WTC11 (cell line): ENCODE results near the gene RREB1. TPM values are rescaled to one million over a fixed set of nuclear protein-coding genes. Genes with fewer than 3 reads are reported as not detected.

ENCODE experiments used
- ATAC-seq: fragments of 200-7000 bp; cut with Tn5 transposase; 2 replicates; pipeline ENCODE4 v1.10.0; 2021; ENCODE audit warnings: mild to moderate bottlenecking, moderate library complexity
- CTCF ChIA-PET: fragments of 300-600 bp; sonication (Branson Sonifier 250); formaldehyde crosslinking; loops from one replicate; lab custom pipeline; 2021; ENCODE audit warnings: antibody characterized with exemption; lab: Charles Lee
- POLR2A ChIA-PET: fragments of 350-600 bp; sonication (Branson Sonifier 250); formaldehyde crosslinking; loops from one replicate; lab custom pipeline; 2021; ENCODE audit warnings: antibody characterized with exemption; lab: Charles Lee
- DNase-seq: peaks from one replicate; pipeline ENCODE4 v3.0.0; 2021; ENCODE audit warnings: low spot score
- H3K27ac Mint-ChIP-seq: 2 replicates; pipeline ENCODE4 v1.8.0; 2021; ENCODE audit warnings: mixed read lengths
- H3K27me3 Mint-ChIP-seq: 2 replicates; pipeline ENCODE4 v1.8.0; 2021; ENCODE audit warnings: low read depth, mild to moderate bottlenecking, moderate library complexity, mixed read lengths
- H3K36me3 Mint-ChIP-seq: 2 replicates; pipeline ENCODE4 v1.8.0; 2021; ENCODE audit warnings: mixed read lengths
- H3K4me1 Mint-ChIP-seq: 2 replicates; pipeline ENCODE4 v1.8.0; 2022; ENCODE audit warnings: mixed read lengths
- H3K4me3 Mint-ChIP-seq: 2 replicates; pipeline ENCODE4 v1.8.0; 2021; ENCODE audit warnings: mild to moderate bottlenecking, moderate library complexity, mixed read lengths
- H3K9me3 Mint-ChIP-seq: 2 replicates; pipeline ENCODE4 v1.8.0; 2021; ENCODE audit warnings: mixed read lengths
- ELF4 ChIP-seq: sonication (generic); formaldehyde crosslinking; IDR thresholded peaks from 2 replicates; pipeline ENCODE4 v1.8.1; 2022; ENCODE audit warnings: low read depth, mild to moderate bottlenecking, moderate library complexity, missing genetic modification reagents
- ETV6 ChIP-seq: sonication (generic); formaldehyde crosslinking; IDR thresholded peaks from 2 replicates; pipeline ENCODE4 v1.8.1; 2022; ENCODE audit warnings: mild to moderate bottlenecking, missing genetic modification reagents
- MYBL2 ChIP-seq: sonication (generic); formaldehyde crosslinking; IDR thresholded peaks from 2 replicates; pipeline ENCODE4 v1.8.1; 2023; ENCODE audit warnings: mild to moderate bottlenecking, moderate library complexity, missing genetic modification reagents
- NR2C2 ChIP-seq: sonication (generic); formaldehyde crosslinking; IDR thresholded peaks from 2 replicates; pipeline ENCODE4 v1.8.0; 2022; ENCODE audit warnings: mild to moderate bottlenecking, missing genetic modification reagents
- PRRX2 ChIP-seq: fragments of 250-450 bp; sonication (Bioruptor Pico); IDR thresholded peaks from 2 replicates; pipeline ENCODE4 v1.8.0; 2021; ENCODE audit warnings: mild to moderate bottlenecking
- TCF7 ChIP-seq: sonication (generic); formaldehyde crosslinking; IDR thresholded peaks from 2 replicates; pipeline ENCODE4 v1.8.0; 2022; ENCODE audit warnings: mild to moderate bottlenecking, low read depth, missing genetic modification reagents, moderate library complexity
- TEAD4 ChIP-seq: sonication (generic); formaldehyde crosslinking; IDR thresholded peaks from 2 replicates; pipeline ENCODE4 v1.8.0; 2022; ENCODE audit warnings: mild to moderate bottlenecking, missing genetic modification reagents
- ZNF219 ChIP-seq: sonication (generic); formaldehyde crosslinking; IDR thresholded peaks from 2 replicates; pipeline ENCODE4 v1.8.0; 2023; ENCODE audit warnings: missing genetic modification reagents, mild to moderate bottlenecking, borderline replicate concordance
- ZNF423 ChIP-seq: fragments of 250-450 bp; sonication (Bioruptor Pico); IDR thresholded peaks from 2 replicates; pipeline ENCODE4 v2.1.2; 2022; ENCODE audit warnings: mild to moderate bottlenecking, moderate library complexity
- total RNA-seq: library from RNA; stranded (reverse); gene quantifications from 3 replicates; pipeline ENCODE4 v1.2.3, GENCODE V29; 2021
- TF ChIP-seq, protein P1 (sequence below): sonication (generic); formaldehyde crosslinking; IDR thresholded peaks from 2 replicates; pipeline ENCODE4 v1.8.1; 2022; ENCODE audit warnings: low read depth, missing genetic modification reagents, borderline replicate concordance
- TF ChIP-seq, protein P2 (sequence below): sonication (generic); formaldehyde crosslinking; IDR thresholded peaks from 2 replicates; pipeline ENCODE4 v1.8.1; 2022; ENCODE audit warnings: low read depth, mild to moderate bottlenecking, moderate library complexity, missing genetic modification reagents, borderline replicate concordance
- TF ChIP-seq, protein P3 (sequence below): sonication (generic); formaldehyde crosslinking; IDR thresholded peaks from 2 replicates; pipeline ENCODE4 v1.8.0; 2023; ENCODE audit warnings: mild to moderate bottlenecking, missing genetic modification reagents
- TF ChIP-seq, protein P4 (sequence below): sonication (generic); formaldehyde crosslinking; IDR thresholded peaks from 2 replicates; pipeline ENCODE4 v1.8.1; 2023; ENCODE audit warnings: mild to moderate bottlenecking, moderate library complexity, missing genetic modification reagents
- TF ChIP-seq, protein P5 (sequence below): sonication (generic); formaldehyde crosslinking; IDR thresholded peaks from 2 replicates; pipeline ENCODE4 v1.8.1; 2022; ENCODE audit warnings: mild to moderate bottlenecking, missing genetic modification reagents, moderate library complexity, borderline replicate concordance
- TF ChIP-seq, protein P6 (sequence below): sonication (generic); formaldehyde crosslinking; IDR thresholded peaks from 2 replicates; pipeline ENCODE4 v1.8.1; 2023; ENCODE audit warnings: mild to moderate bottlenecking, missing genetic modification reagents

The RREB1 gene
- total RNA-seq, 1 experiment from 2014 or later = 38.5 TPM

DNA sequence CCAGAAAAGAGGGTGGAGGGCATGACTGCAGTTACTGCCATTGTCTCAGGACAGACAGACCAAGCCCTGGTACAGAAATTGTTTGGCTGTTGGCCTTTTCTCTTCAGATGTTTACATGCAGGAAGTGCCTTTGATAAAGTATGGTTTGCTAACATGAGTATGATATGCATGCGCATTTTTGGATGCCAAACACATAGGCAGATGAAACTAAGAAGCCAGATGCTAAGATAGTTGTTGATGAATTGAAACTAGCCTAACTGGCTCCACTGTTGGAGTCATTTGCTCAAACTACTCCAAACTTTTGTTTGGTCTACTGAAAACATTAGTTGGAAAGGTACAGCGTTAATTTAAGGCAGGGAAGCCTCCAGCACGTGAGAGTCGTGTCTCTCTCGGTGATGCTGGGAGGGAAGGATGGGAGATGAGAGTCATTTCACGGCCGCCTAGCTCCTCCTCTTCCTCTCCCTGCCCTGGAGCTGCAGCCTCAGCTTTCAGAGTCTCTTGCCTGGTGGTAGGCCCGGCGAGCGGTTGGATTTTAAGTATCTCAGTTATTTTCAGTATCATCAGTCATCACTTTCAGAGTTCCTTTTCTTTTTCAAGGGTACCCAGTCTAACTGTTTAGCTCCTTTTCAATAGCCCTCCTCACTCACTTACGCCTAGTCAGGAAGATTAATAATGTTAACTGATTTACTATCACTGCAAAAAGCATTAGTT, 29.7 kb downstream of the RREB1 start:
- Mint-ChIP-seq H3K27me3 (no peaks in the 10 kb centered on the region), H3K4me3 (peak overlapping the region; percentile 43), H3K4me1 (peaks cover 61% of the 10 kb centered on the region), H3K9me3 (no peaks in the 10 kb centered on the region), H3K36me3 (no peaks in the 10 kb centered on the region), H3K27ac (peak overlapping the region; percentile 97)
- ChIA-PET POLR2A (interaction anchor here (0.6 to 1.4 kb wide), 3 partner anchors 18 to 82 kb away, joined by 3 to 4 read pairs (median 4); no protein-coding TSS in a partner anchor), CTCF (interaction anchor here (0.7 to 1.7 kb wide), 2 partner anchors 18 to 102 kb away, joined by 3 to 4 read pairs; no protein-coding TSS in a partner anchor)
- no peak for TF ChIP-seq ETV6 (CRISPR knock-in tag)
- TF ChIP-seq, protein P1, sequence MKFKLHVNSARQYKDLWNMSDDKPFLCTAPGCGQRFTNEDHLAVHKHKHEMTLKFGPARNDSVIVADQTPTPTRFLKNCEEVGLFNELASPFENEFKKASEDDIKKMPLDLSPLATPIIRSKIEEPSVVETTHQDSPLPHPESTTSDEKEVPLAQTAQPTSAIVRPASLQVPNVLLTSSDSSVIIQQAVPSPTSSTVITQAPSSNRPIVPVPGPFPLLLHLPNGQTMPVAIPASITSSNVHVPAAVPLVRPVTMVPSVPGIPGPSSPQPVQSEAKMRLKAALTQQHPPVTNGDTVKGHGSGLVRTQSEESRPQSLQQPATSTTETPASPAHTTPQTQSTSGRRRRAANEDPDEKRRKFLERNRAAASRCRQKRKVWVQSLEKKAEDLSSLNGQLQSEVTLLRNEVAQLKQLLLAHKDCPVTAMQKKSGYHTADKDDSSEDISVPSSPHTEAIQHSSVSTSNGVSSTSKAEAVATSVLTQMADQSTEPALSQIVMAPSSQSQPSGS (CRISPR knock-in tag) = no peak
- no peak for TF ChIP-seq ZNF219
- no peak for TF ChIP-seq MYBL2
- ATAC-seq (peak; percentile 46), DNase-seq (no peak)

DNA sequence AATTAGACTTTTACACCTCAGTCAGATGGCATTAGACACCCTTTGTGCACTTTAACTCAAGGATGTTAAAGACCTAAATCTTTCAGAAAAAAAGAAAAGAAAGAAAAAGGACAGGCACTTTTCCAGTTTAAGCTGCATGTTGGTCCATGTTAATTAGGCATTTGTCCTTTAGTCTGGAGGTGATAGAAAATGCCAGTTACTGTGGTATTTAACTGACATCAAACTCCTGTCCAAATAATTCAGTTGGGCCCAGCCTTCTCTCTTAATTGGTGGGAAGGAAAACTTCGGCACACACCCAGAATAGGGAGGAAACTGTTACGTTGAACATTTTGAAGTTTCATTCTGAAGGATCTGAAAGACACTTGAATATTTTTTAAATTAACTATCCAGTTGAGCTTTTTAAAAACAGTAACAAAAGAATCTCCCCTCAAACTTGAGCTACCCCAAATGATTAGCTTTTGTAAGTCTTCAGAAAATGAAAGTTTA, 30.3 kb downstream of the RREB1 start:
- TF ChIP-seq TEAD4 (CRISPR knock-in tag) (no peak), PRRX2 (no peak), NR2C2 (CRISPR knock-in tag) (no peak), ELF4 (CRISPR knock-in tag) (no peak), TCF7 (no peak), ETV6 (CRISPR knock-in tag) (no peak), ZNF423 (no peak)
- TF ChIP-seq, protein P2, sequence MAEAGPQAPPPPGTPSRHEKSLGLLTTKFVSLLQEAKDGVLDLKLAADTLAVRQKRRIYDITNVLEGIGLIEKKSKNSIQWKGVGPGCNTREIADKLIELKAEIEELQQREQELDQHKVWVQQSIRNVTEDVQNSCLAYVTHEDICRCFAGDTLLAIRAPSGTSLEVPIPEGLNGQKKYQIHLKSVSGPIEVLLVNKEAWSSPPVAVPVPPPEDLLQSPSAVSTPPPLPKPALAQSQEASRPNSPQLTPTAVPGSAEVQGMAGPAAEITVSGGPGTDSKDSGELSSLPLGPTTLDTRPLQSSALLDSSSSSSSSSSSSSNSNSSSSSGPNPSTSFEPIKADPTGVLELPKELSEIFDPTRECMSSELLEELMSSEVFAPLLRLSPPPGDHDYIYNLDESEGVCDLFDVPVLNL (CRISPR knock-in tag) = no peak
- TF ChIP-seq, protein P3, sequence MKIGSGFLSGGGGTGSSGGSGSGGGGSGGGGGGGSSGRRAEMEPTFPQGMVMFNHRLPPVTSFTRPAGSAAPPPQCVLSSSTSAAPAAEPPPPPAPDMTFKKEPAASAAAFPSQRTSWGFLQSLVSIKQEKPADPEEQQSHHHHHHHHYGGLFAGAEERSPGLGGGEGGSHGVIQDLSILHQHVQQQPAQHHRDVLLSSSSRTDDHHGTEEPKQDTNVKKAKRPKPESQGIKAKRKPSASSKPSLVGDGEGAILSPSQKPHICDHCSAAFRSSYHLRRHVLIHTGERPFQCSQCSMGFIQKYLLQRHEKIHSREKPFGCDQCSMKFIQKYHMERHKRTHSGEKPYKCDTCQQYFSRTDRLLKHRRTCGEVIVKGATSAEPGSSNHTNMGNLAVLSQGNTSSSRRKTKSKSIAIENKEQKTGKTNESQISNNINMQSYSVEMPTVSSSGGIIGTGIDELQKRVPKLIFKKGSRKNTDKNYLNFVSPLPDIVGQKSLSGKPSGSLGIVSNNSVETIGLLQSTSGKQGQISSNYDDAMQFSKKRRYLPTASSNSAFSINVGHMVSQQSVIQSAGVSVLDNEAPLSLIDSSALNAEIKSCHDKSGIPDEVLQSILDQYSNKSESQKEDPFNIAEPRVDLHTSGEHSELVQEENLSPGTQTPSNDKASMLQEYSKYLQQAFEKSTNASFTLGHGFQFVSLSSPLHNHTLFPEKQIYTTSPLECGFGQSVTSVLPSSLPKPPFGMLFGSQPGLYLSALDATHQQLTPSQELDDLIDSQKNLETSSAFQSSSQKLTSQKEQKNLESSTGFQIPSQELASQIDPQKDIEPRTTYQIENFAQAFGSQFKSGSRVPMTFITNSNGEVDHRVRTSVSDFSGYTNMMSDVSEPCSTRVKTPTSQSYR (CRISPR knock-in tag) = no peak
- TF ChIP-seq, protein P4, sequence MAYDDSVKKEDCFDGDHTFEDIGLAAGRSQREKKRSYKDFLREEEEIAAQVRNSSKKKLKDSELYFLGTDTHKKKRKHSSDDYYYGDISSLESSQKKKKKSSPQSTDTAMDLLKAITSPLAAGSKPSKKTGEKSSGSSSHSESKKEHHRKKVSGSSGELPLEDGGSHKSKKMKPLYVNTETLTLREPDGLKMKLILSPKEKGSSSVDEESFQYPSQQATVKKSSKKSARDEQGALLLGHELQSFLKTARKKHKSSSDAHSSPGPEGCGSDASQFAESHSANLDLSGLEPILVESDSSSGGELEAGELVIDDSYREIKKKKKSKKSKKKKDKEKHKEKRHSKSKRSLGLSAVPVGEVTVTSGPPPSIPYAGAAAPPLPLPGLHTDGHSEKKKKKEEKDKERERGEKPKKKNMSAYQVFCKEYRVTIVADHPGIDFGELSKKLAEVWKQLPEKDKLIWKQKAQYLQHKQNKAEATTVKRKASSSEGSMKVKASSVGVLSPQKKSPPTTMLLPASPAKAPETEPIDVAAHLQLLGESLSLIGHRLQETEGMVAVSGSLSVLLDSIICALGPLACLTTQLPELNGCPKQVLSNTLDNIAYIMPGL (CRISPR knock-in tag) = no peak
- TF ChIP-seq, protein P5, sequence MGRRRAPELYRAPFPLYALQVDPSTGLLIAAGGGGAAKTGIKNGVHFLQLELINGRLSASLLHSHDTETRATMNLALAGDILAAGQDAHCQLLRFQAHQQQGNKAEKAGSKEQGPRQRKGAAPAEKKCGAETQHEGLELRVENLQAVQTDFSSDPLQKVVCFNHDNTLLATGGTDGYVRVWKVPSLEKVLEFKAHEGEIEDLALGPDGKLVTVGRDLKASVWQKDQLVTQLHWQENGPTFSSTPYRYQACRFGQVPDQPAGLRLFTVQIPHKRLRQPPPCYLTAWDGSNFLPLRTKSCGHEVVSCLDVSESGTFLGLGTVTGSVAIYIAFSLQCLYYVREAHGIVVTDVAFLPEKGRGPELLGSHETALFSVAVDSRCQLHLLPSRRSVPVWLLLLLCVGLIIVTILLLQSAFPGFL = no peak
- TF ChIP-seq, protein P6, sequence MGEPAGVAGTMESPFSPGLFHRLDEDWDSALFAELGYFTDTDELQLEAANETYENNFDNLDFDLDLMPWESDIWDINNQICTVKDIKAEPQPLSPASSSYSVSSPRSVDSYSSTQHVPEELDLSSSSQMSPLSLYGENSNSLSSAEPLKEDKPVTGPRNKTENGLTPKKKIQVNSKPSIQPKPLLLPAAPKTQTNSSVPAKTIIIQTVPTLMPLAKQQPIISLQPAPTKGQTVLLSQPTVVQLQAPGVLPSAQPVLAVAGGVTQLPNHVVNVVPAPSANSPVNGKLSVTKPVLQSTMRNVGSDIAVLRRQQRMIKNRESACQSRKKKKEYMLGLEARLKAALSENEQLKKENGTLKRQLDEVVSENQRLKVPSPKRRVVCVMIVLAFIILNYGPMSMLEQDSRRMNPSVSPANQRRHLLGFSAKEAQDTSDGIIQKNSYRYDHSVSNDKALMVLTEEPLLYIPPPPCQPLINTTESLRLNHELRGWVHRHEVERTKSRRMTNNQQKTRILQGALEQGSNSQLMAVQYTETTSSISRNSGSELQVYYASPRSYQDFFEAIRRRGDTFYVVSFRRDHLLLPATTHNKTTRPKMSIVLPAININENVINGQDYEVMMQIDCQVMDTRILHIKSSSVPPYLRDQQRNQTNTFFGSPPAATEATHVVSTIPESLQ (CRISPR knock-in tag) = no peak
- DNase-seq (no peak), ATAC-seq (no peak)
- H3K27ac Mint-ChIP-seq = peak overlapping the region; percentile 97; the same call in 1 of the 2 replicates
- CTCF ChIA-PET = interaction anchor here (1.7 kb wide), 1 partner anchor 19 kb away, joined by 4 read pairs; no protein-coding TSS in a partner anchor
- H3K4me1 Mint-ChIP-seq = peaks cover 61% of the 10 kb centered on the region
- H3K36me3 Mint-ChIP-seq = no peaks in the 10 kb centered on the region
- H3K4me3 Mint-ChIP-seq = no peak overlapping the region
- POLR2A ChIA-PET = interaction anchor here (0.6 to 1.4 kb wide), 2 partner anchors 38 to 81 kb away, joined by 3 to 4 read pairs; no protein-coding TSS in a partner anchor
- no peaks in the 10 kb centered on the region for H3K27me3 Mint-ChIP-seq
- no peaks in the 10 kb centered on the region for H3K9me3 Mint-ChIP-seq
